Neural cell (in vitro differentiated cells): Measurements from ENCODE around the gene SMIM23.

Source experiments
- CTCF ChIP-seq: fragments of 450-650 bp; IDR thresholded peaks from 2 replicates; pipeline ENCODE4 v1.5.1; 2014; ENCODE audit warnings: antibody characterized with exemption, mild to moderate bottlenecking, moderate library complexity; ENCODE audit not compliant: poor library complexity, severe bottlenecking
- EP300 ChIP-seq: fragments of 450-650 bp; conservative IDR thresholded peaks from 2 replicates; pipeline ENCODE4 v1.6.1; 2014; ENCODE audit warnings: antibody characterized with exemption, mild to moderate bottlenecking, moderate library complexity; ENCODE audit not compliant: poor library complexity, severe bottlenecking
- EZH2 ChIP-seq: fragments of 200-600, 300-800 bp; shearing (Covaris generic), sonication (generic); IDR thresholded peaks from 2 replicates; pipeline ENCODE4 v1.6.1; 2014; ENCODE audit warnings: antibody characterized with exemption, low read length, borderline replicate concordance, mild to moderate bottlenecking; ENCODE audit not compliant: insufficient read depth, poor library complexity, severe bottlenecking
- MXI1 ChIP-seq: fragments of 450-650 bp; conservative IDR thresholded peaks from 2 replicates; pipeline ENCODE4 v1.6.1; 2014; ENCODE audit warnings: antibody characterized with exemption, mild to moderate bottlenecking; ENCODE audit not compliant: poor library complexity, severe bottlenecking
- POLR2AphosphoS5 ChIP-seq: IDR thresholded peaks from 2 replicates; pipeline ENCODE4 v1.6.1; 2012
- RAD21 ChIP-seq: fragments of 450-650 bp; conservative IDR thresholded peaks from 2 replicates; pipeline ENCODE4 v1.6.1; 2014; ENCODE audit warnings: antibody characterized with exemption, mild to moderate bottlenecking, moderate library complexity
- REST ChIP-seq: IDR thresholded peaks from 2 replicates; pipeline ENCODE4 v1.6.1; 2012; ENCODE audit warnings: borderline replicate concordance
- SMC3 ChIP-seq: fragments of 450-650 bp; conservative IDR thresholded peaks from 2 replicates; pipeline ENCODE4 v1.6.1; 2014; ENCODE audit warnings: antibody characterized with exemption, mild to moderate bottlenecking, moderate library complexity; ENCODE audit not compliant: poor library complexity
- TAF1 ChIP-seq: IDR thresholded peaks from 2 replicates; pipeline ENCODE4 v1.6.1; 2012; ENCODE audit warnings: low read depth

- TF ChIP-seq EZH2 (no peak), REST (no peak), CTCF (no peak), RAD21 (no peak), POLR2AphosphoS5 (no peak), MXI1 (no peak), TAF1 (no peak), EP300 (no peak), SMC3 (no peak)
Observed at GRCh38 chr5:171773106-171773505, 12.5 kb upstream of the SMIM23 start.
